ENCODE data around the gene SLC1A7.

SLC1A7 gene

DNA sequence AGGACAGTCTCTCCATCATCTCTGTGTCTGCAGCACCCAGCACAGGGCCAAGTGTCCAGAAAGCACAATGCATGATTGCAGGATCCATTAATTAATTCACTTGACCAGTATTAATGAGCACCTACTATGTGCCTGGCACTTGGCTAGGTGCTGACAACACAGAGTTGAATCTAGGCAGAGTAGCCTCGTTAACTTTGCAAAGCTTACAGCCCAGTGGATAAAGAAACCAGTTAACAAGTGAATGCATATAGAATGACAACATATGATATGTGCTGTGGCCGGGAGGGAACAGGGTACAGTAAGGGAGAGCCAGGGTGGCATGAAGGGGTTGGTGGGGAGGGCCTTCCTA lies 10.9 kb downstream of the SLC1A7 start:
- no peaks in the 10 kb centered on the region for H4K20me1 ChIP-seq (ENCODE audit: insufficient read depth, low read length, poor library complexity, severe bottlenecking)
- no peaks in the 10 kb centered on the region for H3K36me3 ChIP-seq (ENCODE audit: insufficient read depth, low read length)
- H3K9ac ChIP-seq (ENCODE audit: low read depth, low read length, poor library complexity, severe bottlenecking) = no peak overlapping the region
- H3K4me1 ChIP-seq (ENCODE audit: insufficient read depth, low read length, poor library complexity, severe bottlenecking) = no peaks in the 10 kb centered on the region
- H2AFZ ChIP-seq (ENCODE audit: low read length) = no peak overlapping the region
- no peaks in the 10 kb centered on the region for H3F3A ChIP-seq (ENCODE audit: low read depth)
- H3K27me3 ChIP-seq (ENCODE audit: insufficient read depth, low read length, poor library complexity, severe bottlenecking) = no peaks in the 10 kb centered on the region
- no peak overlapping the region for H3K4me3 ChIP-seq (ENCODE audit: low read length, poor library complexity, severe bottlenecking)
- no peaks in the 10 kb centered on the region for H3K9me3 ChIP-seq (ENCODE audit: insufficient read depth, low read depth, low read length)
- no peak overlapping the region for H3K4me2 ChIP-seq (ENCODE audit: low read depth, low read length, poor library complexity, severe bottlenecking)
- no peaks in the 10 kb centered on the region for H3K9me2 ChIP-seq (replicated peaks; ENCODE audit: low read depth, low read length)
- no peaks in the 10 kb centered on the region for H3K79me2 ChIP-seq (ENCODE audit: insufficient read depth, low read length)
- TF ChIP-seq EZH2phosphoT487 (IDR thresholded peaks at IDR 0.05; ENCODE audit: borderline replicate concordance) = no peak
- TF ChIP-seq CTCF (conservative IDR thresholded peaks at IDR 0.05; ENCODE audit: low read length) = no peak

- no peak for TF ChIP-seq CTCF (conservative IDR thresholded peaks at IDR 0.05; ENCODE audit: low read length)
- no peak for TF ChIP-seq EZH2phosphoT487 (IDR thresholded peaks at IDR 0.05; ENCODE audit: borderline replicate concordance)
- Histone ChIP-seq H3K9ac (ENCODE audit: low read depth, low read length, poor library complexity, severe bottlenecking) (no peak overlapping the region), H3K36me3 (ENCODE audit: insufficient read depth, low read length) (no peaks in the 10 kb centered on the region), H2AFZ (ENCODE audit: low read length) (no peak overlapping the region), H3F3A (ENCODE audit: low read depth) (no peaks in the 10 kb centered on the region), H3K9me2 (replicated peaks; ENCODE audit: low read depth, low read length) (no peaks in the 10 kb centered on the region), H3K4me2 (ENCODE audit: low read depth, low read length, poor library complexity, severe bottlenecking) (no peak overlapping the region), H3K9me3 (ENCODE audit: insufficient read depth, low read depth, low read length) (no peaks in the 10 kb centered on the region), H3K27me3 (ENCODE audit: insufficient read depth, low read length, poor library complexity, severe bottlenecking) (no peaks in the 10 kb centered on the region), H3K4me1 (ENCODE audit: insufficient read depth, low read length, poor library complexity, severe bottlenecking) (no peaks in the 10 kb centered on the region), H3K4me3 (ENCODE audit: low read length, poor library complexity, severe bottlenecking) (no peak overlapping the region), H4K20me1 (ENCODE audit: insufficient read depth, low read length, poor library complexity, severe bottlenecking) (no peaks in the 10 kb centered on the region), H3K79me2 (ENCODE audit: insufficient read depth, low read length) (no peaks in the 10 kb centered on the region)
Observed at GRCh38 chr1:53130878-53131589, 11.4 kb downstream of the SLC1A7 start.

GRCh38 chr1:53130598-53130877 lies 11.9 kb downstream of the SLC1A7 start:
- no peaks in the 10 kb centered on the region for H3K9me3 ChIP-seq (ENCODE audit: insufficient read depth, low read depth, low read length)
- H3K36me3 ChIP-seq (ENCODE audit: insufficient read depth, low read length) = no peaks in the 10 kb centered on the region
- no peak overlapping the region for H3K4me3 ChIP-seq (ENCODE audit: low read length, poor library complexity, severe bottlenecking)
- no peaks in the 10 kb centered on the region for H3K27me3 ChIP-seq (ENCODE audit: insufficient read depth, low read length, poor library complexity, severe bottlenecking)
- H3K9ac ChIP-seq (ENCODE audit: low read depth, low read length, poor library complexity, severe bottlenecking) = no peak overlapping the region
- H3K9me2 ChIP-seq (replicated peaks; ENCODE audit: low read depth, low read length) = no peaks in the 10 kb centered on the region
- no peak overlapping the region for H3K4me2 ChIP-seq (ENCODE audit: low read depth, low read length, poor library complexity, severe bottlenecking)
- no peaks in the 10 kb centered on the region for H3K79me2 ChIP-seq (ENCODE audit: insufficient read depth, low read length)
- H2AFZ ChIP-seq (ENCODE audit: low read length) = no peak overlapping the region
- TF ChIP-seq EZH2phosphoT487 (IDR thresholded peaks at IDR 0.05; ENCODE audit: borderline replicate concordance) (no peak), CTCF (conservative IDR thresholded peaks at IDR 0.05; ENCODE audit: low read length) (no peak)
- H4K20me1 ChIP-seq (ENCODE audit: insufficient read depth, low read length, poor library complexity, severe bottlenecking) = no peaks in the 10 kb centered on the region
- no peaks in the 10 kb centered on the region for H3K4me1 ChIP-seq (ENCODE audit: insufficient read depth, low read length, poor library complexity, severe bottlenecking)
- H3F3A ChIP-seq (ENCODE audit: low read depth) = no peaks in the 10 kb centered on the region
